ENCODE results near the gene CD99L2. TPM values are rescaled to one million over a fixed set of nuclear protein-coding genes. Genes with fewer than 3 reads are reported as not detected.

Gene CD99L2
- total RNA-seq, 2 experiments from 2014 or later = 5.9 to 12.3 TPM

GRCh38 chrX:150729956-150730355 lies 168.5 kb downstream of the CD99L2 start:
- POLR2A ChIA-PET = interaction anchor here (0.8 to 1.4 kb wide), 4 partner anchors 10 to 384 kb away, joined by 3 to 6 read pairs (median 4); no protein-coding TSS in a partner anchor
- BruUV-seq (replicated peaks) = no TSS peak

GRCh38 chrX:150719621-150720020 lies 178.8 kb downstream of the CD99L2 start:
- peaks cover 59% of the 10 kb centered on the region for H3K36me3 ChIP-seq (ENCODE audit: insufficient read depth, low read length)
- H3K4me2 ChIP-seq (ENCODE audit: low read length) = no peak overlapping the region
- H2AFZ ChIP-seq (ENCODE audit: low read length) = no peak overlapping the region
- no peaks in the 10 kb centered on the region for H4K20me1 ChIP-seq (ENCODE audit: insufficient read depth, low read length)
- no peak for TF ChIP-seq EZH2phosphoT487 (IDR thresholded peaks at IDR 0.05; ENCODE audit: borderline replicate concordance, low read depth, low read length)
- TF ChIP-seq CTCF (conservative IDR thresholded peaks at IDR 0.05; ENCODE audit: low read length) = no peak
- H3K9me3 ChIP-seq (ENCODE audit: low read length) = peaks cover 7% of the 10 kb centered on the region; the same call in 1 of the 2 replicates
- no peak overlapping the region for H3K27ac ChIP-seq (ENCODE audit: low read depth, low read length, poor library complexity, severe bottlenecking)
- no TSS peak for BruUV-seq (replicated peaks)
- CTCF ChIA-PET (ENCODE audit: unreplicated experiment) = no interaction called here
- intact Hi-C loops (cut with micrococcal nuclease; ENCODE audit: unreplicated experiment) = no loop called here
- H3K4me3 ChIP-seq (ENCODE audit: low read depth, low read length, poor library complexity, severe bottlenecking) = no peak overlapping the region
- DNase-seq (ENCODE audit: low spot score) = no peak
- no peaks in the 10 kb centered on the region for H3K9me2 ChIP-seq (ENCODE audit: insufficient read depth, low read length)
- peaks cover 18% of the 10 kb centered on the region for H3K4me1 ChIP-seq (ENCODE audit: insufficient read depth, low read length, poor library complexity, severe bottlenecking)
- H3K79me2 ChIP-seq (ENCODE audit: insufficient read depth, low read depth, low read length) = peaks cover 53% of the 10 kb centered on the region; the same call in 1 of the 2 replicates
- POLR2A ChIA-PET = interaction anchor here (1.1 to 1.6 kb wide), 4 partner anchors 11 to 36 kb away, joined by 3 to 6 read pairs (median 4); no protein-coding TSS in a partner anchor

More at GRCh38 chrX:150729956-150730355, 168.5 kb downstream of the CD99L2 start:
- Histone ChIP-seq H3K4me2 (ENCODE audit: low read length) (no peak overlapping the region), H3K4me1 (ENCODE audit: insufficient read depth, low read length, poor library complexity, severe bottlenecking) (no peaks in the 10 kb centered on the region), H3K36me3 (ENCODE audit: insufficient read depth, low read length) (peaks cover 94% of the 10 kb centered on the region), H3K9me3 (ENCODE audit: low read length) (no peaks in the 10 kb centered on the region), H3K9me2 (ENCODE audit: insufficient read depth, low read length) (no peaks in the 10 kb centered on the region), H3K79me2 (ENCODE audit: insufficient read depth, low read depth, low read length) (peaks cover 15% of the 10 kb centered on the region; the same call in 1 of the 2 replicates), H4K20me1 (ENCODE audit: insufficient read depth, low read length) (no peaks in the 10 kb centered on the region), H3K4me3 (ENCODE audit: low read depth, low read length, poor library complexity, severe bottlenecking) (no peak overlapping the region), H3K27ac (ENCODE audit: low read depth, low read length, poor library complexity, severe bottlenecking) (no peak overlapping the region), H2AFZ (ENCODE audit: low read length) (no peak overlapping the region)
- TF ChIP-seq CTCF (conservative IDR thresholded peaks at IDR 0.05; ENCODE audit: low read length) = no peak
- CTCF ChIA-PET (ENCODE audit: unreplicated experiment) = no interaction called here
- no peak for DNase-seq (ENCODE audit: low spot score)
- intact Hi-C loops (cut with micrococcal nuclease; ENCODE audit: unreplicated experiment) = no loop called here

Other genes starting within 250 kb of the CD99L2 start
- gene MTMR1, start 205.3 kb downstream of the CD99L2 start, total RNA-seq (2014; rRNA removed; shearing (Covaris generic)) = 49.7 TPM in 2 replicates
- gene MTMR1, start 205.3 kb downstream of the CD99L2 start, total RNA-seq (2022) = 57.6 and 63.4 TPM in 2 replicates
- 28.3 and 53.6 TPM in 2 replicates for gene HMGB3, start 84.7 kb upstream of the CD99L2 start, total RNA-seq (2014; rRNA removed; shearing (Covaris generic))
- gene HMGB3, start 84.7 kb upstream of the CD99L2 start, total RNA-seq (2022) = 94.3 and 111 TPM in 2 replicates

All from OCI-LY7 (cell line).